HG02798 (cell line): ENCODE data around the gene ARHGAP18.
"Not testable (repeated sequence)": the region's sequence is repeated elsewhere in the genome, so short reads cannot be mapped to it uniquely, and the experiment has no call there.

Experiments used
- ATAC-seq: cut with Tn5 transposase; IDR thresholded peaks from one replicate; pipeline ENCODE4 v1.9.1; 2021; ENCODE audit warnings: mild to moderate bottlenecking; ENCODE audit not compliant: unreplicated experiment, poor library complexity

Gene ARHGAP18

GRCh38 chr6:129598244-129599187 is 111.5 kb downstream of the ARHGAP18 start:
- ATAC-seq = peak; percentile 73

DNA sequence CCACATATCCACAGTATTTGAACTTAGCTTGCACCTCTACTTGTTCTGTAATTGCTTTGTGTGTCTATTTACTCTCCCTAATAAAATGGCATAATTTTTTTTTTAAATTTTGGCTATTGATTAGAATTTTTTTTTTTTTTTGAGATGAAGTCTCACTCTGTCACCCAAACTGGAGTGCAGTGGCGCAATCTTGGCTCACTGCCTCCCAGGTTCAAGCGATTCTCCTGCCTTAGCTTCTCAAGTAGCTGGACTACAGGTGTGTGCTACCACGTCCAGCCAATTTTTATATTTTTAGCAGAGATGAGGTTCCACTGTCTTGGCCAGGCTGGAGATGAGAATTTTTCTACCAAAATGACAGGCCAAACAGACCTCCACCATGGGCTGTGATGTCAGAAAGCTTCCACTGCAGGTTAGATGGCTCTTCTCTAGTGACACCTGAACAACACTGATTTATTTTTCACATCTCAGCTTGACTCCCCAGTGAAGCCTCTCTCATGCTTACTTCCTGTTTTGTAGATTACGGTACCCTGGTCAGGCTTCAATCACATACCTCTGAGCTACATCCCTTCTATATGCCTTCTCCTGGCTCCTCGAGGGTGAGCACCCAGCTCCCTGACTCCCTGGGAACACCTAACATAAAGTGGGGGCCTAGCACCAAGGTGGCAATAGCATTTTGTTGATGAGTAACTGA is 112.8 kb downstream of the ARHGAP18 start:
- ATAC-seq = peak; percentile 41

DNA sequence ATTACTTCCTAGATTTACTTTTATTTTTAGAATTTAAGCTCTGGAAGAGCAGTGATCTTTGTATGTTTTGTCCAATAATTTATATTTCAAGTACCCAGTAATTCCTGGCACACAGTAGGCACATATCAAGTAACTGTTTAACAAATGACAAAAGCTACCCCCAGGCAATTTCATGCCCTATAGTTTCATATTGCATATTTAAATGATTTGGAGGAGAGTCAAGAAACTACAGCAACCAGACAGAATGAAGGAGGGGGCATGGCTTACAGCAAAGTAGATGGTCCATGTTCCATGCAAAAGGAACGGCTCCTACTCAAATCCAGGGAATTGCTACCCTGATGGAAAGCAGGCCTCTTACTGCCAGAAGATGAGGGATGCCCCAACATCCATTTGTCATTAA is 113.5 kb downstream of the ARHGAP18 start:
- no peak for ATAC-seq

DNA sequence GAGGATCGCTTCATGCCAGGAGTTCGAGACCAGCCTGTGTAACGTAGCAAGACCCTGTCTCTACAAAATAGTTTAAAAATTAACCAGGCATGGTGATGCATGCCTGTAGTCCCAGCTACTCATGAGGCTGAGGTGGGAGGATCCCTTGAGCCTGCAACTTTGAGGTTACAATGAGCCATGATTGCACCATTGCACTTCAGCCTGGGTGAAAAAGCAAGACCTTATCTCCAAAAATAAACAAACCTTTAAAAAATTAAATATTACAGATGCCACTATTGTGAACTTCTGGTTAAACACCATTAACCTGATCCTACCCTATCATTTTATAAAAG is 116.8 kb downstream of the ARHGAP18 start:
- no peak for ATAC-seq

GRCh38 chr6:129592516-129593232 is 117.3 kb downstream of the ARHGAP18 start:
- no peak for ATAC-seq

GRCh38 chr6:129590408-129591022 is 119.5 kb downstream of the ARHGAP18 start:
- ATAC-seq = no peak

GRCh38 chr6:129586815-129587214 is 123.2 kb downstream of the ARHGAP18 start:
- no peak for ATAC-seq

DNA sequence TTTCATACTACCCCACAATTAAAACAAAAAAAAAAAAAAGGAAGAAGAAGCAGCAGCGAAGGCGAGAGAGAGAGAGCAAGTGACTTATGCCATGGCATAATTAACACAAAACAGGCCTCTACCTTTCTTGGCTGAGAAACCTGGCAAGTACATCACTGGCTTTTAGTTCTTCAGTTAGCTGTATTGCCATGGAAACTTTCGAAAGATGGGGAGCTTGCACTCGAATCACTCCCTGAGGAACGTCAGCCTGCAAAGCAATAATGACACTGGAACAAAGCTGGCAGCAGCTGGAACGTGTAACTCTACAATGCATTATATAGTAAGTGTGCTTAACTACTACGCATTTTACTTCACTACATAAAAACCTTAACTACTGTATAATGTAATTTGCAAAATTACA is 126.1 kb downstream of the ARHGAP18 start:
- ATAC-seq = no peak

- ATAC-seq = no peak
Observed at GRCh38 chr6:129578315-129578714, 131.7 kb downstream of the ARHGAP18 start.

DNA sequence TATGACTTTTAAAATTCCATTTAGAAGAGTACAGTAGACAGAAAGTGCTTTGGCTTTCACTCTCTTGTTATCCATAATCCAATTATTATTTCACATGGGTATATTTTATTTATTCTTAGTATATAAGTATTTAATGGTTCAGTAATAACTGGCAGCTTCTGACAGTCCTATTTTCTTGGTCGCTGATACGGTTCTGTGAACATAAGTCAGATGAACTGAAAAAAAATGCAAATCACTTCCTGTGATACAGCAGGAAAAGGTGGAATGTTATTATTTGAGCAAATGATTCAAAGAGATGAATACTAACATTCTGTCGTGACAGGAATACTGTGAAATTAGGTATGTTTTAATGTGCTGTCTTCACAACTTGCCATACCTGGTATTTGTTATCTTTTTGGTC is 132.3 kb downstream of the ARHGAP18 start:
- no peak for ATAC-seq

DNA sequence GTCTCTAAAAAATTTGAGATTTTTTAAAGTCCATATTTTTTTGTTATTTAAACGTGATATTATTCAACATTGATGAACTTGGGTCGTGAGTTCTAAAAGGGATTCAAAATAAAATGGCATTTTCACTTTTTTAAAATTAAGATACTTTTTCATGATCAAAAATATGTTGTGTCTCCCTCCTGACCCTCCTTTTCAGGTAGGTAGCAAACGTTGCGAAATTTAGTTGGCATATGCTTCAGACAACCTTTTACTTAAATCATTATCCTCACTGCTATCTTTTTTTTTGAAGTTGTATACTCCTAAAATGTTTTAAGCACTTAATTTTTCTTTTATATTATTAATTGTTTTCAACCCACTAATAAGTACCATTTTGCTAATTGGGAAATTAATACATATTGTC is 133.5 kb downstream of the ARHGAP18 start:
- ATAC-seq = no peak

GRCh38 chr6:129575378-129576118 is 134.4 kb downstream of the ARHGAP18 start:
- no peak for ATAC-seq

DNA sequence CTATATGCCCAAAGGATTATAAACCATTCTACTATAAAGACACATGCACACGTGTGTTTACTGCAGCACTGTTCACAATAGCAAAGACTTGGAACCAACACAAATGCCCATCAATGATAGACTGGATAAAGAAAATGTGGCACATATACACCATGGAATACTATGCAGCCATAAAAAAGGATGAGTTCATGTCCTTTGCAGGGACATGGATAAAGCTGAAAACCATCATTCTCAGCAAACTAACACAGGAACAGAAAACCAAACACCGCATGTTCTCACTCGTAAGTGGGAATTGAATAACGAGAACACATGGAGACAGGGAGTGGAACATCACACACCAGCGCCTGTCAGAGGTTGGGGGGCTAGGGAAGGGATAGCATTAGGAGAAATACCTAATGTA is 135.4 kb downstream of the ARHGAP18 start:
- ATAC-seq = not testable (repeated sequence)

DNA sequence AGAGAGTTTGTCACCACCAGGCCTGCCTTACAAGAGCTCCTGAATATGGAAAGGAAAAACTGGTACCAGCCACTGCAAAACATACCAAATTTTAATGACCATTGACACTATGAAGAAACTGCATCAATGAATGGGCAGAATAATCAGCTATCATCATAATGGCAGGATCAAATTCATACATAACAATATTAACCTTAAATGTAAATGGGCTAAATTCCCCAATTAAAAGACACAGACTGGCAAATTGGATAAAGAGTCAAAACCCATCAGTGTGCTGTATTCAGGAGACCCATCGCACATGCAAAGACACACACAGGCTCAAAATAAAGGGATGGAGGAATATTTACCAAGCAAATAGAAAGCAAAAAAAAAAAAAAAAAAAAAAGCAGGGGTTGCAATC is 139.0 kb downstream of the ARHGAP18 start:
- not testable (repeated sequence) for ATAC-seq

DNA sequence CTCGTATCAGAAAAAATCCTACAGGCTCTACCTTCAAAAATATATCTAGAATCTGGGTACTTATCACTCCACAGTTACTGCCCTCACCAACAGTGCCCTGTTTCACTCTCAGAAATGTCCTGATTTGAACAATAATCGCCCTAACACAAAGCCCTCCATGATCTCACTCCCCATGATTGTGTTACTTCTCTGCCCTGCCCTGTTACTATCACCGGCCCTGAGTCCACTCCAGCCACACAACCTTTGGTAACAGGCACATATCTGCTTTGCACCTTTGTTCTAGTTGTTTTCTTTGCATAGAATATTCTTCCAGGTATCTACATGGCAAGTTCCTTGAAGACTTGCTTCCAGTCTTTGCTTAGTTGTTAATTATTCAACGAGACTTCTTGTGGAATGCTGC is 142.0 kb downstream of the ARHGAP18 start:
- no peak for ATAC-seq

DNA sequence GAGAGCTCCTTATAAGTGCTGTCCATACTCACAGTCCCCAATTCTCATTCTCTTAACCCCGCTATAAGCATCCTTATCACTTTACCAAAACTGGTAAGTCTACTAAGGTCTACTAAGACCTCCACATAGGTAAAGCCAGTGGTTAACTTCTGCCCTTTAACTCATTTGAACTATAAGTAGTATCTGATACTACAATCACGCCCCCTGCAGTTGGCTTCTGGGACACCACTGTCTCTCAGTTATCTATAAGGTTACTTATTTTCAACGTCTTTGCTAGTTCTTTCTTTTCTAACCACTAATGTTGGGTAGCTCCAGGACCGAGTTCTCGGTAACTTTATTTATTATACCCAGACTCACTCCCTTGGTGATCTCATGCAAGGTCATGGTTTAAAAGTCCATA is 142.6 kb downstream of the ARHGAP18 start:
- ATAC-seq = no peak

GRCh38 chr6:129565811-129566210 is 144.2 kb downstream of the ARHGAP18 start:
- ATAC-seq = no peak

- no peak for ATAC-seq
Observed at GRCh38 chr6:129565366-129565765, 144.6 kb downstream of the ARHGAP18 start.

GRCh38 chr6:129558248-129558647 is 151.7 kb downstream of the ARHGAP18 start:
- no peak for ATAC-seq
